HG03196 (cell line): ENCODE data around the gene NKX6-2.
"Not testable (repeated sequence)": the region's sequence is repeated elsewhere in the genome, so short reads cannot be mapped to it uniquely, and the experiment has no call there.

Experiments used
- ATAC-seq: cut with Tn5 transposase; IDR thresholded peaks from one replicate; pipeline ENCODE4 v1.9.1; 2021; ENCODE audit not compliant: unreplicated experiment

Gene NKX6-2

DNA sequence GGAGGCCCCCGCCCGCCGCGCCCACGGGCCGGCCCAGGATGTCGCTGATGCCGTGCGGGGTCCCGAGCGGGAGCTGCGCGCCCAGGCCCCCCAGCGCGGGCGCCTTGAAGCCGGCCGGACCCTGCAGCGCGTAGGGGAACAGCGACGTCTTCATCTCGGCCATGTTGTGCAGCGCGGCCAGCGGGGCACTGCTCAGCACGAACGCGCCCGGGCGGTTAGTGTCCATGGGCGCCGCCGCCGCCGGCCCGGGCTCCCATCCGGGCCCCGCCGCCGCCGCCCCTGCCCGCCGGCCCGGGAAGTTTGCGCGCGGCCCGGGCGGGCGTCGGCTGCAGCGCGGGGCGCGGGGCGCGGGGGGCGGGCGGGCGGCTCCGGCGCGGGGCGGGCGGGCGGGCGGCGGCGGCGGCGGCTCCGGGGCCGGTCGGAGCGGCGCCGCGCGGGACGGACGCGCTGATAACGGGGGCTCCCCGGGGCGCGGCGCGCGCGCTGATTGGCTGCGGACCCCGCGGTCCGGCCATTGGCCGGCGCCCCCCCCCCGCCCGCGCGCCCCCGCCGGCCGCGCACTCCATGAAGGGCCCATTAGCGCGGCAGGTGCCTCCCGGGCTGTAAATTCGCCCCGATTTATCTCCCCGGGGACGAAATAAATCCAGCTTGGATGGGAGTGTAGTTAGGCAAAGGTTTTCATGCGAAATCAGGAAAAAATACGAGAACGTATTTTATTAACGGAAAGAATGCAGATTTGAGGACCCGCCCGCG, at the start of gene NKX6-2:
Gene NKX6-2, minus strand, starts transcription at position 425 of the 753 bp plus-strand sequence. Its CDS starts 199 bp downstream, at position 226.
- ATAC-seq: no peak

GRCh38 chr10:132834891-132835847, 49.2 kb upstream of the NKX6-2 start:
- no peak for ATAC-seq

GRCh38 chr10:132834311-132834761, 48.4 kb upstream of the NKX6-2 start:
- no peak for ATAC-seq

DNA sequence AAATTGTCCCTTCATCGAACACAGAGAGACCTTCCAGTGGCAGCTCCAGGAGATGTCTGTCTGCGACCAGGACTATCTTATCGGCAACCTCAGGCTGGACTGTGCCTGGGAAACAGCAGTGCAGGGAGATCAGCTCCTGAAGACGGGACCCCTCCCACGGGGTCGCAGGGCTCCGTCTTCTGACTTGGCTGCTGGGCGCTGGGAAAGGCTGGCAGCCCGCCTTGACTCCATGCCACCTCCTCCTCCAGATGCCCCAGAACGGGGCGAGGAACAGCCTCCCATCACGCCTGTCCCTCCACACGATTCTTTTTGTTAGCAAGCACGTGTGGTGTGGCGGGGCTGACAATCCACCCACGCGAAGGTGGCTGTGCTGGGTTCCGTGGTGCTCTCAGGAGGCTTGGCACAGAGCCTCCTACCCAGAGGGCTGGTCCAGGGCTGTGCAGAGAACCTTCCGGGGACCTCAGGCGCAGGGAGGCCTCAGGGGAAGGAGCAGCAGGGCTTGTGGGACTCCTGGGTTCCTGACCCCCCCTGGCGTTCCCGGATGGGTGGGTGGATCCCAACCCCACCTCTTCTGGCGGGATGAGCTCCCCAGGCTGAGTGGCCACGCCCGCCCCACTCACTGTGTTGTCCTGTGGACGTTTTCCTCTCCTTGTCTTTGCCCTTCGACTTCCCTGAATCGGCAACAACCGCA, 47.6 kb upstream of the NKX6-2 start:
- ATAC-seq: no peak

- no peak for ATAC-seq
These were observed 46.4 kb upstream of the NKX6-2 start for GRCh38 chr10:132832186-132832969.

- no peak for ATAC-seq
These were observed 43.5 kb upstream of the NKX6-2 start for GRCh38 chr10:132829403-132829802.

GRCh38 chr10:132828681-132829080, 42.7 kb upstream of the NKX6-2 start:
- no peak for ATAC-seq

GRCh38 chr10:132827861-132828539, 42.1 kb upstream of the NKX6-2 start:
- ATAC-seq: no peak

DNA sequence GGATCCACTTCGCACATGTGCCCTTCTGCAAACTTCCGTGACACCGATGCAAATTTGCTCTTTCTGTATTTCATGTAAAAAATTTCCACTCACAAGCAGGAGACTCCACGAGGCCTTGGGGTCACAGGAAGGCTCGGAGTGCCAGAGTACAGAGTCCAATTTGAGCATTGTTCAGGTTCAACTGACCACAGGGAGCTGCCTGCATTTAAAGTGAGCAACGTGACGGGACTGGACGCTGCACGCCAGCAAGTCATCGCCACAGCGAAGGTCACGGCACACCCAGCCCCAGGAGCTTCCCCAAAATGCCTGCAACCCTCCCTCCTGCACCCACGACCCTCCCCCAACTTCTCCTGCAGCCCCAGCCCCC, 41.5 kb upstream of the NKX6-2 start:
- ATAC-seq: no peak

GRCh38 chr10:132826524-132827422, 40.8 kb upstream of the NKX6-2 start:
- ATAC-seq: no peak

- not testable (repeated sequence) for ATAC-seq
These were observed 40.0 kb upstream of the NKX6-2 start for GRCh38 chr10:132825783-132826523.

GRCh38 chr10:132820056-132820455, 34.1 kb upstream of the NKX6-2 start:
- no peak for ATAC-seq

GRCh38 chr10:132817701-132818211, 31.8 kb upstream of the NKX6-2 start:
- ATAC-seq: no peak

DNA sequence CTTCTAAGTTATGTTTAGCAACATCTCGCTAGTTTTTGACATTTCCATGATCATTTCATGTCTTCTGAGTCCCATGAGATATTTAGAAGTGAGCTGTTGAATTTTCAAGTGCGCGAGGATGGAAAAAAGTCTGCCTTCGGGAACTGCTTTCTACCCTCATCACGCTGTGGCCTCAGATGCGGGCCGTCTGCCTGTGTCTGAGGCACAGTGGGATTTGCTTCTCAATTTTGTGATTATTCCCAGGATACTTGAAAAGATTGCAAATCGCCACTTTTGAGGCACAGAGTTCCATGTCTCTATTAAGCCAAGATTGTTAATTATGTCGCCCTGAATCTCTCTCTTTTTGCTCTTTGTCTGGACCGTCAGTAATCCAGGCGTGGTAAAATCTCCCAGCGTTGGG, 30.8 kb upstream of the NKX6-2 start:
- ATAC-seq: no peak

DNA sequence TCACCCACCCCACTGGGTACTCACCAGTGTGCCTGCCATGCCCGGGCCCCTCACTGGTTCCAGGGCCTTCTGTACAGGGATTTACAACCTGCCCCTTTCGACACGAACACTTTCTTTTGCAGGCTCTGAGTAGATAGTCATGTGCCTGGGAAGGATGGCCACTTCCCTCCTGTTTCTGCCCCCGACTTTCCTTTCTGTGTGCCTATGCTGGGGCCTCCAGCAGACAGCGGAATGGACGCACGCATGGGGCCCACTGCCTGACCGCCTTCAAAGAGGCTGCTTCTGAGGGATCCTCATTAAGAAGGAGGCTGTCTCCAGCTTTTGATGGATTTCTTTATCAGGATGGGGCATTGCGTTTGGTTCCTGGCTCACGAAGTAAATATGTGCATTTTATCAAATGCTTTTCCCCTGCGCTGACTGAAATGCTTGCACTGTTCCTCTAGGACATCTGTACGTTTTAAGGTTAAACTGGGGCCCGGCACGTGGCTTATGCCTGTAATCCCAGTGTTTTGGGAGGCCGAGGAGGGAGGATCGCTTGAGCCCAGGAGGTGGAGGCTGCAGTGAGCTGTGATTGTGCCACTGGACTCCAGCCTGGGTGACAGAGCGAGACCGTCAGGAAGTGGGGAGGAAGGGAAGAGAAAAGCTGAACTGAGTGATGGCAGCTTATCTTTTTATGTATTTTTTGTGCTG, 29.4 kb upstream of the NKX6-2 start:
- no peak for ATAC-seq

- no peak for ATAC-seq
These were observed 28.5 kb upstream of the NKX6-2 start for GRCh38 chr10:132814469-132814856.
